GM12874 (cell line): Measurements from ENCODE around the gene PMVK.

Source experiments
- CTCF ChIP-seq: IDR thresholded peaks from 2 replicates; pipeline ENCODE4 v1.5.1; 2011; ENCODE audit warnings: low read depth, mild to moderate bottlenecking, control low read depth, low read length, moderate library complexity; ENCODE audit not compliant: insufficient read depth

The PMVK gene

GRCh38 chr1:154974808-154975408, 38.4 kb upstream of the PMVK start:
- TF ChIP-seq CTCF, result no peak

GRCh38 chr1:154974102-154974807, 37.7 kb upstream of the PMVK start, which contains the start of gene CKS1B:
CKS1B (plus strand) TSS chr1:154974681; CDS start chr1:154974746, 65 bp downstream.
- TF ChIP-seq CTCF, result no peak

- TF ChIP-seq CTCF, result no peak
Observed at GRCh38 chr1:154973344-154974101, 37.0 kb upstream of the PMVK start.

- TF ChIP-seq CTCF, result no peak
Observed at GRCh38 chr1:154972517-154973343, 36.2 kb upstream of the PMVK start.

- no peak for TF ChIP-seq CTCF
Observed at GRCh38 chr1:154972213-154972516, 35.6 kb upstream of the PMVK start.

- TF ChIP-seq CTCF, result no peak
Observed at GRCh38 chr1:154971341-154971998, 35.0 kb upstream of the PMVK start.
